H1 (cell line): ENCODE measurements around the gene TSPEAR. TPM values are rescaled to one million over a fixed set of nuclear protein-coding genes. Genes with fewer than 3 reads are reported as not detected.

Experiments
- BACH1 ChIP-seq: IDR thresholded peaks from 2 replicates; pipeline ENCODE4 v1.6.1; 2012; ENCODE audit warnings: low read length, improper control_type of control experiment
- RXRA ChIP-seq: IDR thresholded peaks from 2 replicates; pipeline ENCODE4 v1.6.1; 2011; ENCODE audit warnings: low read depth, mild to moderate bottlenecking, low read length, moderate library complexity; ENCODE audit not compliant: insufficient read depth
- SP1 ChIP-seq: IDR thresholded peaks from 2 replicates; pipeline ENCODE4 v1.6.1; 2011; ENCODE audit warnings: low read depth, low read length
- TCF12 ChIP-seq: IDR thresholded peaks from 2 replicates; pipeline ENCODE4 v1.6.1; 2011; ENCODE audit warnings: low read depth, mild to moderate bottlenecking, low read length
- polyA plus RNA-seq, 7 experiments: library from polyadenylated mRNA; depleted of rRNA in 3 of 7; stranded (reverse) in 5 of 7; unstranded in 2 of 7; fragments of >200 nt in 5 of 7; fragments of 200-250 nt in 2 of 7; gene quantifications; 1 replicate in 5 of 7; 2 replicates in 1 of 7; 4 replicates in 1 of 7; pipeline versions ENCODE4 v1.2.1 to v1.2.3, GENCODE V29; 2011 to 2013; ENCODE audit warnings: missing spikeins in 2 of 7, mixed read lengths in 2 of 7
- total RNA-seq: library from RNA; stranded (reverse); fragmentation: NEBNext Ultra II Directional; extraction: Animal tissue kit (Norgen Biotek cat#: 25700); gene quantifications from 2 replicates; pipeline ENCODE4 v1.2.1, GENCODE V29; 2021
- TF ChIP-seq, protein P1 (sequence below): IDR thresholded peaks from 2 replicates; pipeline ENCODE4 v1.6.1; 2012; ENCODE audit warnings: low read length, inconsistent platforms

TSPEAR gene
- total and polyA plus RNA-seq, 2 of the 8 experiments (the other 6 are each of a cell fraction or from before 2014, with no cell fraction given): 0.58 to 0.89 TPM

GRCh38 chr21:44583089-44583799 lies 128.1 kb downstream of the TSPEAR start (continued):
- TF ChIP-seq SP1 (no peak), RXRA (no peak), BACH1 (no peak), TCF12 (no peak)
- TF ChIP-seq, protein P1, sequence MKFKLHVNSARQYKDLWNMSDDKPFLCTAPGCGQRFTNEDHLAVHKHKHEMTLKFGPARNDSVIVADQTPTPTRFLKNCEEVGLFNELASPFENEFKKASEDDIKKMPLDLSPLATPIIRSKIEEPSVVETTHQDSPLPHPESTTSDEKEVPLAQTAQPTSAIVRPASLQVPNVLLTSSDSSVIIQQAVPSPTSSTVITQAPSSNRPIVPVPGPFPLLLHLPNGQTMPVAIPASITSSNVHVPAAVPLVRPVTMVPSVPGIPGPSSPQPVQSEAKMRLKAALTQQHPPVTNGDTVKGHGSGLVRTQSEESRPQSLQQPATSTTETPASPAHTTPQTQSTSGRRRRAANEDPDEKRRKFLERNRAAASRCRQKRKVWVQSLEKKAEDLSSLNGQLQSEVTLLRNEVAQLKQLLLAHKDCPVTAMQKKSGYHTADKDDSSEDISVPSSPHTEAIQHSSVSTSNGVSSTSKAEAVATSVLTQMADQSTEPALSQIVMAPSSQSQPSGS: no peak
- TF ChIP-seq, all 59 proteins: peak for 0
